Activated CD4-positive, alpha-beta T cell treated with anti-CD3 and anti-CD28 coated beads for 4 hours (primary cell): ENCODE data around the gene LCN12.

Experiments
- DNase-seq, 2 donors: peaks; one replicate each; pipeline ENCODE4 v3.0.0-alpha.2; 2020

The LCN12 gene

GRCh38 chr9:136958898-136959850 lies 7.1 kb downstream of the LCN12 start:
- DNase-seq, result no peak

GRCh38 chr9:136960212-136960937 lies 8.3 kb downstream of the LCN12 start:
- DNase-seq, result no peak

GRCh38 chr9:136960938-136961275 lies 8.8 kb downstream of the LCN12 start:
- no peak for DNase-seq

- no peak for DNase-seq
Measured at GRCh38 chr9:136961279-136962065, 9.4 kb downstream of the LCN12 start.

- no peak for DNase-seq
Measured at GRCh38 chr9:136962163-136962562, 10.1 kb downstream of the LCN12 start.

GRCh38 chr9:136962701-136963248 lies 10.7 kb downstream of the LCN12 start:
- no peak for DNase-seq

GRCh38 chr9:136963341-136963740 lies 11.3 kb downstream of the LCN12 start:
- DNase-seq, result no peak

- DNase-seq, result no peak
Measured at GRCh38 chr9:136963751-136964150, 11.7 kb downstream of the LCN12 start.

- DNase-seq, result no peak
Measured at GRCh38 chr9:136964171-136964689, 12.2 kb downstream of the LCN12 start.

GRCh38 chr9:136964833-136965422 lies 12.9 kb downstream of the LCN12 start:
- no peak for DNase-seq

- no peak for DNase-seq
Measured at GRCh38 chr9:136965771-136966484, 13.9 kb downstream of the LCN12 start.

- DNase-seq, result no peak
Measured at GRCh38 chr9:136968333-136969127, 16.5 kb downstream of the LCN12 start.

GRCh38 chr9:136969150-136969549 lies 17.1 kb downstream of the LCN12 start:
- DNase-seq, result no peak

- no peak for DNase-seq
Measured at GRCh38 chr9:136969774-136970173, 17.7 kb downstream of the LCN12 start.

GRCh38 chr9:136970361-136970760 lies 18.3 kb downstream of the LCN12 start:
- DNase-seq, result no peak

GRCh38 chr9:136971746-136972145 lies 19.7 kb downstream of the LCN12 start:
- no peak for DNase-seq

GRCh38 chr9:136972335-136972734 lies 20.3 kb downstream of the LCN12 start:
- no peak for DNase-seq

GRCh38 chr9:136972743-136973142 lies 20.7 kb downstream of the LCN12 start:
- no peak for DNase-seq

- DNase-seq, result no peak
Measured at GRCh38 chr9:136973618-136974617, 21.8 kb downstream of the LCN12 start.
